Upper lobe of left lung (tissue), 6 donors: ENCODE results near the gene MYH9. TPM values are rescaled to one million over a fixed set of nuclear protein-coding genes. Genes with fewer than 3 reads are reported as not detected.

ENCODE experiments used
- ATAC-seq, 2 donors: fragments of 200-7000 bp; cut with Tn5 transposase; one replicate each; pipeline ENCODE4 v1.9.1; 2022; ENCODE audit warnings: mild to moderate bottlenecking in 2 of 2, moderate library complexity in 2 of 2; ENCODE audit not compliant: low FRiP score in 2 of 2
- DNase-seq, 2 donors: peaks; one replicate each; pipeline ENCODE4 v3.0.0-alpha.2; 2019 to 2020
- H3K27ac ChIP-seq, 4 donors: fragments of 200-600 bp; sonication (generic); one replicate each; pipeline ENCODE4 v1.5.1; 2016 to 2019
- H3K27me3 ChIP-seq, 4 donors: fragments of 200-600 bp; sonication (generic); one replicate each; pipeline ENCODE4 v1.5.1; 2017 to 2019
- H3K36me3 ChIP-seq, 4 donors: fragments of 200-600 bp; sonication (generic); one replicate each; pipeline ENCODE4 v1.5.1; 2016 to 2019
- H3K4me1 ChIP-seq, 4 donors: fragments of 200-600 bp; sonication (generic); one replicate each; pipeline ENCODE4 v1.5.1; 2018 to 2019
- H3K4me3 ChIP-seq, 4 donors: fragments of 200-600 bp; sonication (generic); one replicate each; pipeline ENCODE4 v1.5.1; 2017 to 2019; ENCODE audit warnings: mild to moderate bottlenecking in 2 of 4, moderate library complexity in 1 of 4
- H3K9me3 ChIP-seq, 4 donors: fragments of 200-600 bp; sonication (generic); one replicate each; pipeline ENCODE4 v1.5.1; 2018 to 2019
- EP300 ChIP-seq, 4 donors: sonication (generic); formaldehyde crosslinking; IDR thresholded peaks; one replicate each; pipeline ENCODE4 v1.5.1; 2017; ENCODE audit warnings: antibody characterized with exemption in 4 of 4, control low read depth in 2 of 4
- POLR2A ChIP-seq, 4 donors: fragments of 450-650 bp; IDR thresholded peaks; one replicate each; pipeline ENCODE4 v1.5.1; 2016 to 2017; ENCODE audit warnings: antibody characterized with exemption in 4 of 4, mild to moderate bottlenecking in 2 of 4
- POLR2AphosphoS5 ChIP-seq, 2 donors: sonication (generic); formaldehyde crosslinking; IDR thresholded peaks; one replicate each; pipeline ENCODE4 v1.5.1; 2017; ENCODE audit warnings: antibody characterized with exemption in 2 of 2
- WGBS, 2 donors: methylation state at CpG; one replicate each; pipeline ENCODE4 v1.1.5; 2017 to 2018; 5-methylcytosine and 5-hydroxymethylcytosine counted together
- total RNA-seq, 6 donors: library from RNA; depleted of rRNA in 4 of 6; stranded (reverse); fragments of >200 nt in 4 of 6; gene quantifications; one replicate each; pipeline versions ENCODE4 v1.1.0 to v1.2.1, GENCODE V29; 2016 to 2021
- TF ChIP-seq, protein P1 (sequence below), 6 experiments: fragments of 450-650 bp in 4 of 6; fragments of 200-600 bp in 2 of 6; sonication (generic) in 2 of 6; IDR thresholded peaks; one replicate each; pipeline ENCODE4 v1.5.1; 2016 to 2019; ENCODE audit warnings: antibody characterized with exemption in 6 of 6
- donor health status: DM: no; HTN: no; CAD: no; lungs with moderate emphysema.
- donor health status: DM: no; HTN: yes; CAD: no; lungs with severe emphysema.

Gene MYH9
- total RNA-seq, 6 donors from 2014 or later: 486 to 925 (median 599) TPM

DNA sequence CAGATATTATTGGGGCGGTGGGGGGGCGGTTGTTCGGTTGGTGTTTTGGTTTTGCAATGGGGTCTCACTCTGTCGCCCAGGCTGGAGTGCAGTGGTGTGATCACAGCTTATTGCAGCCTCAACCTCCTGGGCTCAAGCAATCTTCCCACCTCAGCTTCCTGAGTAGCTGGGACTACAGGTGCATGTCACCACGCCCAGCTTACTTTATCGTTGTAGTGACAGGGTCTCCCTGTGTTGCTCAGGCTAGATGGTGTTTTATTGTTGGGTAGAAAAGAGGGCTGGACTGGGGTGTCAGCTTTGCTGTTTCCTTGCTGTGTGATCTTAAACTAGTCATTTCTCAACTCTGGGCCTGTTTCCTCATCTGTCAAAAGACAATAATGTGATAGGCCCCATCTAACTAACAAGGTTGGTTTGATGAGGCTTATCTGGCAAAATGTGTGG, 17.5 kb upstream of the MYH9 start:
- ATAC-seq: peak in 1 of 2 donors; percentile 29
- Histone ChIP-seq H3K9me3 (no peaks in the 10 kb centered on the region), H3K4me1 (peaks cover 10 to 42% (median 28%) of the 10 kb centered on the region in 4 donors), H3K27me3 (no peaks in the 10 kb centered on the region), H3K27ac (peak overlapping the region; percentile 69 to 84 (median 78)), H3K36me3 (no peaks in the 10 kb centered on the region), H3K4me3 (no peak overlapping the region)
- TF ChIP-seq POLR2AphosphoS5 (IDR thresholded peaks at IDR 0.05) (no peak), POLR2A (IDR thresholded peaks at IDR 0.05) (no peak), EP300 (IDR thresholded peaks at IDR 0.05) (no peak)
- TF ChIP-seq, protein P1, sequence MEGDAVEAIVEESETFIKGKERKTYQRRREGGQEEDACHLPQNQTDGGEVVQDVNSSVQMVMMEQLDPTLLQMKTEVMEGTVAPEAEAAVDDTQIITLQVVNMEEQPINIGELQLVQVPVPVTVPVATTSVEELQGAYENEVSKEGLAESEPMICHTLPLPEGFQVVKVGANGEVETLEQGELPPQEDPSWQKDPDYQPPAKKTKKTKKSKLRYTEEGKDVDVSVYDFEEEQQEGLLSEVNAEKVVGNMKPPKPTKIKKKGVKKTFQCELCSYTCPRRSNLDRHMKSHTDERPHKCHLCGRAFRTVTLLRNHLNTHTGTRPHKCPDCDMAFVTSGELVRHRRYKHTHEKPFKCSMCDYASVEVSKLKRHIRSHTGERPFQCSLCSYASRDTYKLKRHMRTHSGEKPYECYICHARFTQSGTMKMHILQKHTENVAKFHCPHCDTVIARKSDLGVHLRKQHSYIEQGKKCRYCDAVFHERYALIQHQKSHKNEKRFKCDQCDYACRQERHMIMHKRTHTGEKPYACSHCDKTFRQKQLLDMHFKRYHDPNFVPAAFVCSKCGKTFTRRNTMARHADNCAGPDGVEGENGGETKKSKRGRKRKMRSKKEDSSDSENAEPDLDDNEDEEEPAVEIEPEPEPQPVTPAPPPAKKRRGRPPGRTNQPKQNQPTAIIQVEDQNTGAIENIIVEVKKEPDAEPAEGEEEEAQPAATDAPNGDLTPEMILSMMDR (IDR thresholded peaks at IDR 0.05): no peak
- DNase-seq: no peak
- 55 to 59% methylated on average over 6 of the region's 6 CpGs for WGBS, 2 donors

DNA sequence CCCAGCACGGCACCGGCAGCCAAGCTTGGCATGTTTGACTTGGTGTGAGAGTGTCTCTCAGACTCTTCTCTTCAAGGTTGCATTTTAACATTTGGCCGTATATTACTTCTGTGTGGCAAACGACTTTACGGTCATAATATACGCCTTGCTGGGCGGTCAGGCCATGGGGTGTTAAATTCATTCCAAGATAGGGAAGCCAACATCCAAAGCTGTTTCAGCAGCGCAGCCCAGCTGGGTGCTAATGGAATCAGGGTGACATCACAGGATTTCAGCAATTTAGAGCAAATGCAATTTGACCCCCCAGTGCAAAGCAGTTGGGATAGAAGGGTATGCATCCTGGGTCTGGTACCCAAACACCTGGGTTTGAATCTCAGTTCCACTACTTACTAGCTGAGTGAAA, 16.7 kb upstream of the MYH9 start:
- Histone ChIP-seq H3K9me3 (no peaks in the 10 kb centered on the region), H3K27me3 (no peaks in the 10 kb centered on the region), H3K4me1 (peaks cover 14 to 41% (median 34%) of the 10 kb centered on the region in 4 donors), H3K27ac (peak overlapping the region; percentile 35 to 84 (median 74)), H3K4me3 (no peak overlapping the region), H3K36me3 (no peaks in the 10 kb centered on the region)
- ATAC-seq (no peak), DNase-seq (no peak)
- TF ChIP-seq, protein P1 (IDR thresholded peaks at IDR 0.05): no peak
- TF ChIP-seq EP300 (IDR thresholded peaks at IDR 0.05) (no peak), POLR2A (IDR thresholded peaks at IDR 0.05) (no peak), POLR2AphosphoS5 (IDR thresholded peaks at IDR 0.05) (no peak)
- WGBS, 2 donors: 91 to 93% methylated on average over 7 of the region's 8 CpGs

DNA sequence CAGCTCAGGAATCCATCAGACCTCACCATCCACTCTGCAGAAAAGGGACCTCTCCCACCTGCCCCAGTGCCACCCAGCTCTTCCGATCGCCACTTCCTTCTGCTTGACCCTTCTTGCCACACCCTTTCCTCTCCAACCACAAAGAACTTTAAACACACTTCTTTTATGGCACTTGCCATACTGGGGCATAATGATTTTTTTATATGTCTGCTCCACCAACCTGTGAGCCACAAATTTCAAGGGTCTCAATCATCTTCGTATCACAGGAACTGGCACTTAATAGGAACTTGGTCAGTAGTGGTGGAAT, 11.7 kb upstream of the MYH9 start:
- peaks cover 18 to 49% (median 30%) of the 10 kb centered on the region in 4 donors for H3K4me1 ChIP-seq
- H3K27me3 ChIP-seq: no peaks in the 10 kb centered on the region
- peak in 1 of 2 donors; percentile 51 for ATAC-seq
- TF ChIP-seq POLR2AphosphoS5 (IDR thresholded peaks at IDR 0.05) (peak in 1 of 2 donors; percentile 8), EP300 (IDR thresholded peaks at IDR 0.05) (no peak)
- no peaks in the 10 kb centered on the region for H3K9me3 ChIP-seq
- 14 to 22% methylated on average over 3 of the region's 3 CpGs for WGBS, 2 donors
- H3K36me3 ChIP-seq: no peaks in the 10 kb centered on the region
- H3K4me3 ChIP-seq: no peak overlapping the region
- no peak for DNase-seq
- H3K27ac ChIP-seq: peak overlapping the region in 3 of 4 donors; percentile 17 to 62 (median 43)

DNA sequence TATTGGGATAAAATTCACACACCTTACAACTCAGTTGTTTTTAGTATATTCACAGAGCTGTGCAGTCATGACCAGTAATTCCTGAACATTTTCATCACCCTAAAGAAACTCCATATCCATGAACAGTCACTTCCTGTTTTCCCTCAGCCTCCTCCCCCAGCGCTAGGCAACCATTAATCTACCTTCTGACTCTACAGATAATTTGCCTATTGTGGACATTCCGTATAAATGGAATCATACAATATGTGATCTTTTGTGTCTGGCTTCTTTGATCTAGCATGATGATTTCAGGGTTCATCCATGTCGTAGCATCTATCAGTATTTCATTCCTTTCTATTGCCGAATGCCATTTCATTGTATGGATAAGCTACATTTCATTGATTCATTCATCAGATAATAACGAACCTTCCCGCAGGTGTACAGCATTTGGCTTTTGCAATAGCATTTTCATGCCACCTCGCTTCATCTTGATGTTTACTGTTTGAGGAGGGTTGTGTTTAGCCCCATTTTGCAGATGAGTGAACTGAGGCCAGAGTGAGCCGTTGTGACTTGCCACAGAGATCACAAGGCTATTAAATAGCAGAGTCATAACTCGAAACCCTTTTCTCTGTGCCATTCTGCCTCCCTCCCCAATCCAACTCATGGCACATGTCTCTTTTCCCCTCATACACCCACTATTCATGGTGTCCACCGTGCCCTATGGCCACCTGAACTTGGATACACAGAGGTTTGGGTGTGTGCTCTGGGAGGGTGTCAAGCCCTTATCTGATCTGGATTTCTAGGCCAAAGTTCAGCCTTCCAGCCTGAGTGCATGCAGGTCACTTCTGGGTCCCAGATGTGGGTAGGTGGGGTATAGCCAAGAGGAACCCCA, 11.1 kb upstream of the MYH9 start:
- WGBS, 2 donors: 82 to 86% methylated on average over 10 of the region's 10 CpGs
- Histone ChIP-seq H3K27me3 (no peaks in the 10 kb centered on the region), H3K4me1 (peaks cover 18 to 52% (median 29%) of the 10 kb centered on the region in 4 donors), H3K9me3 (no peaks in the 10 kb centered on the region), H3K27ac (peak overlapping the region in 3 of 4 donors; percentile 17 to 62 (median 43)), H3K36me3 (no peaks in the 10 kb centered on the region), H3K4me3 (no peak overlapping the region)
- DNase-seq (no peak), ATAC-seq (no peak)
- TF ChIP-seq POLR2A (IDR thresholded peaks at IDR 0.05) (no peak), EP300 (IDR thresholded peaks at IDR 0.05) (no peak), POLR2AphosphoS5 (IDR thresholded peaks at IDR 0.05) (no peak)
- TF ChIP-seq, protein P1 (IDR thresholded peaks at IDR 0.05): no peak

DNA sequence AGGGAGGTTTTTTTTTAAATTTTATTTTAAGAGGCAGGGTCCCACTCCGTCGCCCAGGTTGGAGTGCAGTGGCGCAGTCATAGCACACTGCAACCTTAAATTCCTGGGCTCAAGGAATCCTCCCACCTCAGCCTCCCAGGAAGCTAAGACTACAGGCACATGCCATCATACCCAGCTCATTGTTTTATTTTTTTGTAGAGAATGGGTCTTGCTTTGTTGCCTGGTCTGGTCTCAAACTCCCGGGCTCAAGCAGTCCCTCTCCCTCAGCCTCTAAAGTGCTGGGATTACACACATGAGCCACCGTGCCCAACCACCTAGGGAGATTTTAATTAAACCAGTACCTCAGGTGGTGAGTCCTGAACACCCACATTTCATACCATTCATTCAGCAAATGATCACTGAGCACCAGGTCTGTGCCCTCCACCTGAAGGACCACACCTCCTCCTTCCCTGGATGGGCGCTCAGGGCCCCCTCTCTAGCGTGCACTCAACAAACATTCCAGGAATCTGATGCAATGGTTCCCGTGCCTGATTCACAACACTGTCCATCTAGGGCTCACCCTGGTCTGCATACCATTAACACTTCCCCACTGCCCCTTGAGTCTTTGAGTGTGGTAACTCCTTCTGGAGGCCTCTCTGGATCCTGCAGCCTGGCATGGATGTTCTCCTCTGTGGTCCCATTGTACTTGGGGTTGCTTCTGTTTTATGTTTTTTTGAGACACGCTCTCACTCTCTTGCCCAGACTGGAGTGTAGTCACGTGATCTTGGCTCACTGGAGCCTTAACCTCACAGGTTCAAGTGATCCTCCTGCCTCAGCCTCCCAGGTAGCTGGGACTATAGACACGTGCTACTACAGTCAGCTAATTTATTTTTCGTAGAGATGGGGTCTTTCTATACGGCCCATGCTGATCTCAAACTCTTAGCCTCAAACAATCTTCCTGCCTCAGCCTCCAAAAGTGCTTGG, 9.6 kb upstream of the MYH9 start:
- Histone ChIP-seq H3K9me3 (no peaks in the 10 kb centered on the region), H3K4me3 (no peak overlapping the region), H3K27ac (peak overlapping the region in 2 of 4 donors; percentile 44), H3K36me3 (no peaks in the 10 kb centered on the region), H3K4me1 (peaks cover 18 to 52% (median 29%) of the 10 kb centered on the region in 4 donors), H3K27me3 (no peaks in the 10 kb centered on the region)
- peak in 1 of 2 donors; percentile 68 for DNase-seq
- ATAC-seq: peak; percentile 48 to 88
- 78 to 80% methylated on average over 13 of the region's 13 CpGs for WGBS, 2 donors
- TF ChIP-seq POLR2A (IDR thresholded peaks at IDR 0.05): no peak
- peak; percentile 35 to 59 for TF ChIP-seq POLR2AphosphoS5 (IDR thresholded peaks at IDR 0.05)
- TF ChIP-seq, protein P1 (IDR thresholded peaks at IDR 0.05): no peak
- peak in 1 of 4 donors; percentile 56 for TF ChIP-seq EP300 (IDR thresholded peaks at IDR 0.05)
